Lower leg skin (tissue), 3 donors: ENCODE measurements around the gene P2RY8.

Experiments
- POLR2A ChIP-seq, 2 donors: fragments of 450-650 bp; IDR thresholded peaks; one replicate each; pipeline ENCODE4 v1.6.1; 2016 to 2017; ENCODE audit warnings: antibody characterized with exemption in 2 of 2, mild to moderate bottlenecking in 1 of 2, moderate library complexity in 1 of 2
- TF ChIP-seq, protein P1 (sequence below), 3 donors: fragments of 450-650 bp; IDR thresholded peaks; one replicate each; pipeline ENCODE4 v1.5.1; 2016; ENCODE audit warnings: antibody characterized with exemption in 3 of 3, mild to moderate bottlenecking in 3 of 3, moderate library complexity in 2 of 3

- TF ChIP-seq POLR2A (IDR thresholded peaks at IDR 0.05) = no peak
- TF ChIP-seq, protein P1, sequence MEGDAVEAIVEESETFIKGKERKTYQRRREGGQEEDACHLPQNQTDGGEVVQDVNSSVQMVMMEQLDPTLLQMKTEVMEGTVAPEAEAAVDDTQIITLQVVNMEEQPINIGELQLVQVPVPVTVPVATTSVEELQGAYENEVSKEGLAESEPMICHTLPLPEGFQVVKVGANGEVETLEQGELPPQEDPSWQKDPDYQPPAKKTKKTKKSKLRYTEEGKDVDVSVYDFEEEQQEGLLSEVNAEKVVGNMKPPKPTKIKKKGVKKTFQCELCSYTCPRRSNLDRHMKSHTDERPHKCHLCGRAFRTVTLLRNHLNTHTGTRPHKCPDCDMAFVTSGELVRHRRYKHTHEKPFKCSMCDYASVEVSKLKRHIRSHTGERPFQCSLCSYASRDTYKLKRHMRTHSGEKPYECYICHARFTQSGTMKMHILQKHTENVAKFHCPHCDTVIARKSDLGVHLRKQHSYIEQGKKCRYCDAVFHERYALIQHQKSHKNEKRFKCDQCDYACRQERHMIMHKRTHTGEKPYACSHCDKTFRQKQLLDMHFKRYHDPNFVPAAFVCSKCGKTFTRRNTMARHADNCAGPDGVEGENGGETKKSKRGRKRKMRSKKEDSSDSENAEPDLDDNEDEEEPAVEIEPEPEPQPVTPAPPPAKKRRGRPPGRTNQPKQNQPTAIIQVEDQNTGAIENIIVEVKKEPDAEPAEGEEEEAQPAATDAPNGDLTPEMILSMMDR (IDR thresholded peaks at IDR 0.05) = no peak
Observed at GRCh38 chrX:1558761-1559468, 21.9 kb upstream of the P2RY8 start.
